ENCODE measurements around the gene IFNL4. TPM values are rescaled to one million over a fixed set of nuclear protein-coding genes. Genes with fewer than 3 reads are reported as not detected.
"Not testable (repeated sequence)": the region's sequence is repeated elsewhere in the genome, so short reads cannot be mapped to it uniquely, and the experiment has no call there.

Gene IFNL4
- total RNA-seq, 4 donors from 2014 or later, result not detected

GRCh38 chr19:39251081-39251480 lies 2.4 kb upstream of the IFNL4 start:
- H3K27me3 ChIP-seq, result peaks cover 66% of the 10 kb centered on the region
- H3K4me1 ChIP-seq, result peaks cover 0 to 15% (median 6%) of the 10 kb centered on the region in 3 donors
- H3K36me3 ChIP-seq, result no peaks in the 10 kb centered on the region
- TF ChIP-seq EP300 (IDR thresholded peaks at IDR 0.05) (no peak), POLR2AphosphoS5 (IDR thresholded peaks at IDR 0.05) (no peak), POLR2A (IDR thresholded peaks at IDR 0.05) (no peak)
- TF ChIP-seq, protein P1, sequence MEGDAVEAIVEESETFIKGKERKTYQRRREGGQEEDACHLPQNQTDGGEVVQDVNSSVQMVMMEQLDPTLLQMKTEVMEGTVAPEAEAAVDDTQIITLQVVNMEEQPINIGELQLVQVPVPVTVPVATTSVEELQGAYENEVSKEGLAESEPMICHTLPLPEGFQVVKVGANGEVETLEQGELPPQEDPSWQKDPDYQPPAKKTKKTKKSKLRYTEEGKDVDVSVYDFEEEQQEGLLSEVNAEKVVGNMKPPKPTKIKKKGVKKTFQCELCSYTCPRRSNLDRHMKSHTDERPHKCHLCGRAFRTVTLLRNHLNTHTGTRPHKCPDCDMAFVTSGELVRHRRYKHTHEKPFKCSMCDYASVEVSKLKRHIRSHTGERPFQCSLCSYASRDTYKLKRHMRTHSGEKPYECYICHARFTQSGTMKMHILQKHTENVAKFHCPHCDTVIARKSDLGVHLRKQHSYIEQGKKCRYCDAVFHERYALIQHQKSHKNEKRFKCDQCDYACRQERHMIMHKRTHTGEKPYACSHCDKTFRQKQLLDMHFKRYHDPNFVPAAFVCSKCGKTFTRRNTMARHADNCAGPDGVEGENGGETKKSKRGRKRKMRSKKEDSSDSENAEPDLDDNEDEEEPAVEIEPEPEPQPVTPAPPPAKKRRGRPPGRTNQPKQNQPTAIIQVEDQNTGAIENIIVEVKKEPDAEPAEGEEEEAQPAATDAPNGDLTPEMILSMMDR (IDR thresholded peaks at IDR 0.05), result no peak
- no peak overlapping the region for H3K4me3 ChIP-seq
- H3K9me3 ChIP-seq, result no peaks in the 10 kb centered on the region
- no peak for ATAC-seq
- no peak overlapping the region for H3K27ac ChIP-seq
- 33 to 74% methylated on average over 3 of the region's 5 CpGs for WGBS, 2 donors (ENCODE audit: low coverage in 1 of 2)

DNA sequence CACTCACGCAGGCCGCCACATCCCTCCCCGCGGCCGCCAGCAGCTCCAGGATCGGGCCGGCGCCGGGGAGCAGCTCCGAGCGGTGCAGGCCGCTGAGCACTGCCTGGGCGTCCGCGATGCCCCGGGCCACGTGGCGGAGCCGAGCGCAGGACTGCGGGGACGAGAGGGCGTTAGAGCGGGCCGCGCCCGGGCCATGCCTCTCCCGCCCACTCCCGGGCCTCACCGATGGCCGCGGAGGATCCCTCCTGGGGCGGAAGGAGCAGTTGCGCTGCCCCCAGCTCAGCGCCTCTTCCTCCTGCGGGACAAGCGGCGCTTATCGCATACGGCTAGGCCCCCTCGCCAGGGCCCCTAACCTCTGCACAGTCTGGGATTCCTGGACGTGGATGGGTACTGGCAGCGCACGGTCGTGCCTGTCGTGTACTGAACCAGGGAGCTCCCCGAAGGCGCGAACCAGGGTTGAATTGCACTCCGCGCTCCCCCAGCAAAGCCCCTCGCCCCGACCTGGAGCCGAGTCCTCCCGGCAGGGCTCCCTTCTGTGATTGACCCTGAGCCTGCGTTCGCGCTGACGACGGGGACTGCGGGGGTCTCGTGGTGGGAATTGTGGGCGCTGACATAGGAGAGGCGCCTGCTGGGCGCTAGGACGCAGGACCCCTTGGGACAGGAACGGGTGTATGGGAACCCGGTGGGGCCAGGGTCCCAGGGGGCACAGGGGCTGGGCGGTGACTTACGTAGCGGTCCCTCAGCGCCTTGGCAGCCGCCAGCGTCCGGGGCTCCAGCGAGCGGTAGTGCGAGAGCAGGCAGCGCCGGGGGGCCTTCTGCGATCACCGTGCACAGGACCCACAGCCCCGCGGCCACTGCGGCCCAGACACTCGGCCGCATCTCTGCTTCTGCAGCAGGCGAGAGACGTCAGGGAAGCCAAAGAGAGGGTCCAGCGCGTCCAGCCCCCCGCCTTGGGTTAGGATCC lies 673 bp downstream of the IFNL4 start:
- Histone ChIP-seq H3K4me3 (peak overlapping the region in 1 of 2 donors; percentile 19), H3K27ac (no peak overlapping the region), H3K36me3 (no peaks in the 10 kb centered on the region), H3K4me1 (peaks cover 0 to 15% (median 6%) of the 10 kb centered on the region in 3 donors), H3K27me3 (peaks cover 71% of the 10 kb centered on the region), H3K9me3 (no peaks in the 10 kb centered on the region)
- no peak for ATAC-seq
- TF ChIP-seq POLR2AphosphoS5 (IDR thresholded peaks at IDR 0.05) (no peak), EP300 (IDR thresholded peaks at IDR 0.05) (no peak), POLR2A (IDR thresholded peaks at IDR 0.05) (no peak)
- TF ChIP-seq, protein P1 (IDR thresholded peaks at IDR 0.05), result no peak
- WGBS, 2 donors (ENCODE audit: low coverage in 1 of 2), result 20% methylated on average over 1 of the region's 92 CpGs; no CpG with 5 or more reads in 1 of the 2 donors

GRCh38 chr19:39246951-39247669 lies 1.5 kb downstream of the IFNL4 start:
- TF ChIP-seq, protein P1 (IDR thresholded peaks at IDR 0.05), result no peak
- TF ChIP-seq POLR2AphosphoS5 (IDR thresholded peaks at IDR 0.05), result no peak
- TF ChIP-seq POLR2A (IDR thresholded peaks at IDR 0.05), result no peak
- TF ChIP-seq EP300 (IDR thresholded peaks at IDR 0.05), result no peak
- H3K4me1 ChIP-seq, result peaks cover 0 to 15% (median 6%) of the 10 kb centered on the region in 3 donors
- H3K36me3 ChIP-seq, result no peaks in the 10 kb centered on the region
- no CpG with 5 or more reads among the region's 42 CpGs for WGBS, 2 donors (ENCODE audit: low coverage in 1 of 2)
- no peaks in the 10 kb centered on the region for H3K9me3 ChIP-seq
- peaks cover 72% of the 10 kb centered on the region for H3K27me3 ChIP-seq
- peak overlapping the region in 1 of 2 donors; percentile 19 for H3K4me3 ChIP-seq
- H3K27ac ChIP-seq, result no peak overlapping the region
- ATAC-seq, result no peak

DNA sequence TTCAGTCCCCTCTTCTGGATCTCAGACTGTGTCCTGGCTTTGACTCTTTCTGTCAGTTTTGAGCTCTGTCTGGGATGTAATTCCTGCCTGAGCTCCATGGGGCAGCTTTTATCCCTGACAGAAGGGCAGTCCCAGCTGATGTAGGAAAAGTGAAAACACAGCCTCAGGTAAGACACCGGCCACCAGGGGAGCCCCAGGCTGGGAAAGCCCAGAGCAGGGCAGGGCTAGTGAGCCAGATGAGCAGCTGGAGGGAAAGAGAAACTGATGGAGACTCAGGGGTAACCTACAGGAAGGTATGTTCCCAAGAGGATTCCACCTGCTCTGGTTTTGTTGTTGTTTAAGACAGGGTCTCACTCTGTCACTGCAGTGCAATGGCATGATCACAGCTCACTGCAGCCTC lies 3.5 kb downstream of the IFNL4 start:
- not testable (repeated sequence) for H3K27ac ChIP-seq, ATAC-seq, H3K9me3 ChIP-seq, H3K4me3 ChIP-seq, H3K36me3 ChIP-seq
- Histone ChIP-seq H3K4me1 (peaks cover 0 to 15% (median 6%) of the 10 kb centered on the region in 3 donors), H3K27me3 (peaks cover 68% of the 10 kb centered on the region)
- no CpG with 5 or more reads among the region's 1 CpG for WGBS, 2 donors (ENCODE audit: low coverage in 1 of 2)

- 80% methylated on average over 3 of the region's 12 CpGs; no CpG with 5 or more reads in 1 of the 2 donors for WGBS, 2 donors (ENCODE audit: low coverage in 1 of 2)
- Histone ChIP-seq H3K27me3 (peaks cover 68% of the 10 kb centered on the region), H3K4me1 (peaks cover 0 to 15% (median 6%) of the 10 kb centered on the region in 3 donors)
- not testable (repeated sequence) for ATAC-seq, H3K9me3 ChIP-seq, H3K4me3 ChIP-seq, H3K36me3 ChIP-seq, H3K27ac ChIP-seq
These were observed 4.1 kb downstream of the IFNL4 start, which contains the start of gene IFNL3 for GRCh38 chr19:39244410-39245100. Gene IFNL3, minus strand, starts transcription at chr19:39245006. Its CDS starts 39 bp downstream, at chr19:39244967.

GRCh38 chr19:39243741-39244140 lies 4.9 kb downstream of the IFNL4 start:
- WGBS, 2 donors (ENCODE audit: low coverage in 1 of 2), result no CpG with 5 or more reads among the region's 13 CpGs
- H3K4me3 ChIP-seq, ATAC-seq, H3K27ac ChIP-seq, H3K36me3 ChIP-seq, H3K9me3 ChIP-seq: not testable (repeated sequence)
- H3K4me1 ChIP-seq, result peaks cover 0 to 15% (median 6%) of the 10 kb centered on the region in 3 donors
- peaks cover 60% of the 10 kb centered on the region for H3K27me3 ChIP-seq
